SK-N-SH (cell line): ENCODE data around the gene MCTP1. TPM values are rescaled to one million over a fixed set of nuclear protein-coding genes. Genes with fewer than 3 reads are reported as not detected.

Experiments
- CTCF ChIA-PET: fragments of 300-600, 350-600 bp; formaldehyde crosslinking; extraction: SDS; loops from one replicate; lab custom pipeline; 2021; lab: Yijun Ruan, JAX
- POLR2A ChIA-PET: fragments of 350-600 bp; sonication (Branson Sonifier 250); formaldehyde crosslinking; extraction: SDS; loops from one replicate; lab custom pipeline; 2020; ENCODE audit warnings: antibody characterized with exemption, inconsistent platforms; lab: Yijun Ruan, JAX
- DNase-seq: peaks from one replicate; pipeline ENCODE4 v3.0.0; 2012
- H2AFZ ChIP-seq: fragments of 200-600 bp; sonication (generic); 2 replicates; pipeline ENCODE4 v1.8.1; 2016; ENCODE audit warnings: antibody characterized with exemption, mild to moderate bottlenecking, low read depth
- H3F3A ChIP-seq: fragments of 200-600 bp; sonication (generic); replicated peaks from 2 replicates; pipeline ENCODE3; 2016; ENCODE audit warnings: antibody characterized with exemption, mild to moderate bottlenecking; ENCODE audit not compliant: insufficient read depth
- H3K27ac ChIP-seq, 2 experiments: fragments of 200-500 bp in 1 of 2; fragments of 200-600 bp in 1 of 2; sonication (Bioruptor generic) in 1 of 2; sonication (generic), shearing (Covaris generic) in 1 of 2; 2 replicates each; pipeline versions ENCODE4 v1.5.1 to v1.6.1; 2014 to 2016; ENCODE audit warnings: low read depth in 2 of 2, inconsistent platforms in 1 of 2, low read length in 1 of 2, mild to moderate bottlenecking in 1 of 2, mixed read lengths in 1 of 2
- H3K27me3 ChIP-seq: fragments of 200-600 bp; sonication (generic), shearing (Covaris generic); 2 replicates; pipeline ENCODE4 v1.6.1; 2016; ENCODE audit warnings: mixed run types; ENCODE audit not compliant: insufficient read depth
- H3K36me3 ChIP-seq, 2 experiments: fragments of 200-500 bp in 1 of 2; fragments of 200-600 bp in 1 of 2; sonication (Bioruptor generic) in 1 of 2; sonication (generic) in 1 of 2; replicated peaks in 1 of 2; 2 replicates each; pipeline versions ENCODE3 to v1.5.1; 2014 to 2016; ENCODE audit warnings: low read length in 1 of 2, mild to moderate bottlenecking in 1 of 2; ENCODE audit not compliant: insufficient read depth in 2 of 2, control insufficient read depth in 1 of 2
- H3K4me1 ChIP-seq, 2 experiments: fragments of 200-500 bp in 1 of 2; fragments of 200-600 bp in 1 of 2; sonication (Bioruptor generic) in 1 of 2; sonication (generic), shearing (Covaris generic) in 1 of 2; 2 replicates each; pipeline versions ENCODE4 v1.5.1 to v1.6.1; 2014 to 2016; ENCODE audit warnings: low read depth in 1 of 2, low read length in 1 of 2, mixed run types in 1 of 2; ENCODE audit not compliant: insufficient read depth in 2 of 2, control insufficient read depth in 1 of 2
- H3K4me2 ChIP-seq: fragments of 200-600 bp; sonication (generic), shearing (Covaris generic); 2 replicates; pipeline ENCODE4 v1.6.1; 2017; ENCODE audit warnings: mixed run types
- H3K4me3 ChIP-seq, 2 experiments: fragments of 200-500 bp in 1 of 2; fragments of 200-600 bp in 1 of 2; sonication (Bioruptor generic) in 1 of 2; sonication (generic), shearing (Covaris generic) in 1 of 2; 2 replicates each; pipeline versions ENCODE4 v1.5.1 to v1.8.1; 2014 to 2016; ENCODE audit warnings: low read depth in 2 of 2, inconsistent platforms in 1 of 2, low read length in 1 of 2, mild to moderate bottlenecking in 1 of 2, mixed read lengths in 1 of 2, moderate library complexity in 1 of 2
- H3K79me2 ChIP-seq: fragments of 200-600 bp; sonication (generic); 2 replicates; pipeline ENCODE4 v1.8.1; 2017; ENCODE audit warnings: mild to moderate bottlenecking; ENCODE audit not compliant: insufficient read depth
- H3K9ac ChIP-seq: fragments of 200-600 bp; sonication (generic); 2 replicates; pipeline ENCODE4 v1.6.1; 2017; ENCODE audit warnings: mixed run types
- H3K9me2 ChIP-seq: fragments of 200-600 bp; sonication (generic); 2 replicates; pipeline ENCODE4 v1.6.1; 2017; ENCODE audit warnings: mixed run types
- H3K9me3 ChIP-seq: fragments of 200-600 bp; sonication (generic); 2 replicates; pipeline ENCODE4 v1.6.1; 2017; ENCODE audit warnings: mixed run types, mild to moderate bottlenecking, moderate library complexity
- H4K20me1 ChIP-seq: fragments of 200-600 bp; sonication (generic); 2 replicates; pipeline ENCODE4 v1.6.1; 2017; ENCODE audit warnings: mild to moderate bottlenecking, mixed run types; ENCODE audit not compliant: insufficient read depth
- EZH2phosphoT487 ChIP-seq: fragments of 200-600 bp; sonication (generic); IDR thresholded peaks from 2 replicates; pipeline ENCODE4 v1.6.1; 2017; ENCODE audit warnings: low read depth, mixed run types, mild to moderate bottlenecking, antibody characterized with exemption, moderate library complexity, borderline replicate concordance
- FOXJ3 ChIP-seq: sonication (generic); formaldehyde crosslinking; IDR thresholded peaks from 2 replicates; pipeline ENCODE4 v1.5.1; 2020; ENCODE audit warnings: mild to moderate bottlenecking, missing genetic modification reagents
- FOXM1 ChIP-seq: IDR thresholded peaks from 2 replicates; pipeline ENCODE4 v1.4.0; 2012; ENCODE audit warnings: low read depth, mild to moderate bottlenecking
- GABPA ChIP-seq: IDR thresholded peaks from 2 replicates; pipeline ENCODE4 v1.4.0; 2012; ENCODE audit warnings: low read depth, mild to moderate bottlenecking
- MEF2A ChIP-seq: IDR thresholded peaks from 2 replicates; pipeline ENCODE4 v1.4.0; 2012; ENCODE audit warnings: low read depth, borderline replicate concordance
- NFIC ChIP-seq: IDR thresholded peaks from 2 replicates; pipeline ENCODE4 v1.4.0; 2012; ENCODE audit warnings: borderline replicate concordance
- NRF1 ChIP-seq: IDR thresholded peaks from 2 replicates; pipeline ENCODE4 v1.6.1; 2012; ENCODE audit warnings: low read depth, mild to moderate bottlenecking, low read length
- RCOR1 ChIP-seq: fragments of 150-350 bp; IDR thresholded peaks from 2 replicates; pipeline ENCODE4 v1.6.1; 2017; ENCODE audit warnings: antibody characterized with exemption, low read length
- RFX5 ChIP-seq: IDR thresholded peaks from 2 replicates; pipeline ENCODE4 v1.6.1; 2012; ENCODE audit warnings: mild to moderate bottlenecking, improper control_type of control experiment, low read length
- RXRA ChIP-seq: IDR thresholded peaks from 2 replicates; pipeline ENCODE4 v1.4.0; 2012; ENCODE audit warnings: low read depth, mild to moderate bottlenecking, borderline replicate concordance
- SIN3A ChIP-seq: IDR thresholded peaks from 2 replicates; pipeline ENCODE4 v1.6.1; 2012; ENCODE audit warnings: low read depth, mild to moderate bottlenecking, low read length, moderate library complexity, borderline replicate concordance
- SMC3 ChIP-seq: IDR thresholded peaks from 2 replicates; pipeline ENCODE4 v1.6.1; 2012; ENCODE audit warnings: low read depth, low read length, improper control_type of control experiment
- TCF12 ChIP-seq: IDR thresholded peaks from 2 replicates; pipeline ENCODE4 v1.4.0; 2012
- TEAD4 ChIP-seq: IDR thresholded peaks from 2 replicates; pipeline ENCODE4 v1.4.0; 2012; ENCODE audit warnings: mild to moderate bottlenecking, borderline replicate concordance; ENCODE audit not compliant: insufficient read depth
- YY1 ChIP-seq: IDR thresholded peaks from 2 replicates; pipeline ENCODE4 v1.4.0; 2012; ENCODE audit warnings: low read depth, mild to moderate bottlenecking
- WGBS: methylation state at CpG from one replicate; pipeline ENCODE4 v1.1.6; 2017; ENCODE audit warnings: low lambda C conversion rate; 5-methylcytosine and 5-hydroxymethylcytosine counted together
- polyA plus RNA-seq, 3 experiments: library from polyadenylated mRNA; depleted of rRNA; stranded (reverse); fragments of >200 nt; gene quantifications; 2 replicates each; pipeline ENCODE4 v1.2.3, GENCODE V29; 2012
- TF ChIP-seq, protein P1 (sequence below): IDR thresholded peaks from 2 replicates; pipeline ENCODE4 v1.4.0; 2012; ENCODE audit warnings: low read depth, borderline replicate concordance
- TF ChIP-seq, protein P2 (sequence below): fragments of 150-350 bp; IDR thresholded peaks from 2 replicates; pipeline ENCODE4 v1.6.1; 2016; ENCODE audit warnings: mild to moderate bottlenecking, low read depth, low read length
- TF ChIP-seq, protein P3 (sequence below): IDR thresholded peaks from 2 replicates; pipeline ENCODE4 v1.4.0; 2012; ENCODE audit warnings: low read depth, borderline replicate concordance
- TF ChIP-seq, protein P4 (sequence below): fragments of 200-600 bp; sonication (generic); IDR thresholded peaks from 2 replicates; pipeline ENCODE4 v1.6.1; 2017; ENCODE audit warnings: antibody characterized with exemption, mild to moderate bottlenecking, moderate library complexity
- TF ChIP-seq, protein P5 (sequence below): IDR thresholded peaks from 2 replicates; pipeline ENCODE4 v1.4.0; 2012; ENCODE audit warnings: low read depth

Gene MCTP1
- polyA plus RNA-seq, 1 of the 3 experiments (the other 2 are of a cell fraction): 0.53 TPM

DNA sequence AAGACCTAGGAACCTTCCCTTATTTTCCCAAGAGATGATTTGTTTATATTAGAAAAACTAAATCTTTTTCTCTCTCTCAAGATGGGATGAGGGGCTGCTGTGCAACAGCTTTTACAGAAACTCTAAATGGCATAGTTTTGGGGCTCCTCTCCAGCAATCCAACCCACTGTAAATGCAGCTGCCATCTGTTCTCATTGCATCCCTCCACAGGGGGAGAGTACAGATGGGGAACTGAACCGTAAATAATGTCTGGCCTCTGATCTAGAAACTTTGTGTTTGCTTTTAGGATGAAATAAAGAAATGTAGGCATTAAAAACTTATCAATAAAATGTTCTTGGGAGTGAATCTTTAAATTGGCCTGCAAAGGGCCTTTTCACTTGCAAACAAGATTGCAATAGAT, 291.4 kb downstream of the MCTP1 start:
- Histone ChIP-seq H3K4me1 (no peaks in the 10 kb centered on the region), H3K9me3 (no peaks in the 10 kb centered on the region), H3K4me3 (no peak overlapping the region), H3K4me2 (no peak overlapping the region), H3K36me3 (no peaks in the 10 kb centered on the region), H3F3A (no peaks in the 10 kb centered on the region), H4K20me1 (no peaks in the 10 kb centered on the region), H3K9ac (no peak overlapping the region), H3K27ac (no peak overlapping the region), H3K9me2 (no peaks in the 10 kb centered on the region; the same call in 1 of the 2 replicates), H3K27me3 (no peaks in the 10 kb centered on the region), H3K79me2 (no peaks in the 10 kb centered on the region), H2AFZ (no peak overlapping the region)
- WGBS: 12% methylated on average over 1 of the region's 1 CpG
- ChIA-PET CTCF (no interaction called here), POLR2A (no interaction called here)
- TF ChIP-seq, protein P1, sequence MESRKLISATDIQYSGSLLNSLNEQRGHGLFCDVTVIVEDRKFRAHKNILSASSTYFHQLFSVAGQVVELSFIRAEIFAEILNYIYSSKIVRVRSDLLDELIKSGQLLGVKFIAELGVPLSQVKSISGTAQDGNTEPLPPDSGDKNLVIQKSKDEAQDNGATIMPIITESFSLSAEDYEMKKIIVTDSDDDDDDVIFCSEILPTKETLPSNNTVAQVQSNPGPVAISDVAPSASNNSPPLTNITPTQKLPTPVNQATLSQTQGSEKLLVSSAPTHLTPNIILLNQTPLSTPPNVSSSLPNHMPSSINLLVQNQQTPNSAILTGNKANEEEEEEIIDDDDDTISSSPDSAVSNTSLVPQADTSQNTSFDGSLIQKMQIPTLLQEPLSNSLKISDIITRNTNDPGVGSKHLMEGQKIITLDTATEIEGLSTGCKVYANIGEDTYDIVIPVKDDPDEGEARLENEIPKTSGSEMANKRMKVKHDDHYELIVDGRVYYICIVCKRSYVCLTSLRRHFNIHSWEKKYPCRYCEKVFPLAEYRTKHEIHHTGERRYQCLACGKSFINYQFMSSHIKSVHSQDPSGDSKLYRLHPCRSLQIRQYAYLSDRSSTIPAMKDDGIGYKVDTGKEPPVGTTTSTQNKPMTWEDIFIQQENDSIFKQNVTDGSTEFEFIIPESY: no peak
- TF ChIP-seq RCOR1: no peak
- no peak for TF ChIP-seq SMC3
- TF ChIP-seq, protein P2, sequence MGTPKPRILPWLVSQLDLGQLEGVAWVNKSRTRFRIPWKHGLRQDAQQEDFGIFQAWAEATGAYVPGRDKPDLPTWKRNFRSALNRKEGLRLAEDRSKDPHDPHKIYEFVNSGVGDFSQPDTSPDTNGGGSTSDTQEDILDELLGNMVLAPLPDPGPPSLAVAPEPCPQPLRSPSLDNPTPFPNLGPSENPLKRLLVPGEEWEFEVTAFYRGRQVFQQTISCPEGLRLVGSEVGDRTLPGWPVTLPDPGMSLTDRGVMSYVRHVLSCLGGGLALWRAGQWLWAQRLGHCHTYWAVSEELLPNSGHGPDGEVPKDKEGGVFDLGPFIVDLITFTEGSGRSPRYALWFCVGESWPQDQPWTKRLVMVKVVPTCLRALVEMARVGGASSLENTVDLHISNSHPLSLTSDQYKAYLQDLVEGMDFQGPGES: no peak
- no peak for TF ChIP-seq NFIC
- TF ChIP-seq SIN3A: no peak
- TF ChIP-seq YY1: no peak
- TF ChIP-seq, protein P3, sequence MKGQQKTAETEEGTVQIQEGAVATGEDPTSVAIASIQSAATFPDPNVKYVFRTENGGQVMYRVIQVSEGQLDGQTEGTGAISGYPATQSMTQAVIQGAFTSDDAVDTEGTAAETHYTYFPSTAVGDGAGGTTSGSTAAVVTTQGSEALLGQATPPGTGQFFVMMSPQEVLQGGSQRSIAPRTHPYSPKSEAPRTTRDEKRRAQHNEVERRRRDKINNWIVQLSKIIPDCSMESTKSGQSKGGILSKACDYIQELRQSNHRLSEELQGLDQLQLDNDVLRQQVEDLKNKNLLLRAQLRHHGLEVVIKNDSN: no peak
- DNase-seq: no peak

DNA sequence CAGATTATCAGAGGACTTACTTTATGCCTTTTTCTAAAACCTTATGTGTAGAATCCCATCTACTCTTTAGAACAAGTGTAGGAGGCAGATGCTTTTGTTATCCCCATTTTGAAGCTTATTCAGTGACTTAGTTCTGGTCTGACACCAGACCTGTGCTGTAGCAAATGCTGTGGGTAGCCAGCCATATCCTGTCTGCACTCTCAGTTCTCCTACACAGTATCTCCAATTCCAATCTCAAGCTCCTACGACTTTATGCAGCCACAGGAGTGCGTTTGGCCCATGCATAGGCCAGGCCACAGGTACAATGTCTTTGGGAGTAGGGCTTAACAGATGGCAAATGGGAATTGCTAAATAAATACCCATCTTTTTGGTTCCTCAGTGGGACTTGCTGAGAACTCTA, 292.6 kb downstream of the MCTP1 start:
- H4K20me1 ChIP-seq: no peaks in the 10 kb centered on the region
- CTCF ChIA-PET: no interaction called here
- DNase-seq: no peak
- no peaks in the 10 kb centered on the region for H3K4me1 ChIP-seq
- no peaks in the 10 kb centered on the region for H3K36me3 ChIP-seq
- no peak overlapping the region for H2AFZ ChIP-seq
- WGBS: 15% methylated on average over 2 of the region's 2 CpGs
- POLR2A ChIA-PET: no interaction called here
- H3K79me2 ChIP-seq: no peaks in the 10 kb centered on the region
- no peak overlapping the region for H3K9ac ChIP-seq
- H3K4me3 ChIP-seq: no peak overlapping the region
- TF ChIP-seq FOXM1 (no peak), GABPA (no peak), YY1 (no peak), EZH2phosphoT487 (no peak), FOXJ3 (CRISPR knock-in tag) (no peak), MEF2A (no peak), SMC3 (no peak), TCF12 (no peak), RXRA (no peak), NRF1 (no peak), TEAD4 (no peak), SIN3A (no peak), RFX5 (no peak)
- TF ChIP-seq, protein P4, sequence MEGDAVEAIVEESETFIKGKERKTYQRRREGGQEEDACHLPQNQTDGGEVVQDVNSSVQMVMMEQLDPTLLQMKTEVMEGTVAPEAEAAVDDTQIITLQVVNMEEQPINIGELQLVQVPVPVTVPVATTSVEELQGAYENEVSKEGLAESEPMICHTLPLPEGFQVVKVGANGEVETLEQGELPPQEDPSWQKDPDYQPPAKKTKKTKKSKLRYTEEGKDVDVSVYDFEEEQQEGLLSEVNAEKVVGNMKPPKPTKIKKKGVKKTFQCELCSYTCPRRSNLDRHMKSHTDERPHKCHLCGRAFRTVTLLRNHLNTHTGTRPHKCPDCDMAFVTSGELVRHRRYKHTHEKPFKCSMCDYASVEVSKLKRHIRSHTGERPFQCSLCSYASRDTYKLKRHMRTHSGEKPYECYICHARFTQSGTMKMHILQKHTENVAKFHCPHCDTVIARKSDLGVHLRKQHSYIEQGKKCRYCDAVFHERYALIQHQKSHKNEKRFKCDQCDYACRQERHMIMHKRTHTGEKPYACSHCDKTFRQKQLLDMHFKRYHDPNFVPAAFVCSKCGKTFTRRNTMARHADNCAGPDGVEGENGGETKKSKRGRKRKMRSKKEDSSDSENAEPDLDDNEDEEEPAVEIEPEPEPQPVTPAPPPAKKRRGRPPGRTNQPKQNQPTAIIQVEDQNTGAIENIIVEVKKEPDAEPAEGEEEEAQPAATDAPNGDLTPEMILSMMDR: no peak
- TF ChIP-seq, protein P5, sequence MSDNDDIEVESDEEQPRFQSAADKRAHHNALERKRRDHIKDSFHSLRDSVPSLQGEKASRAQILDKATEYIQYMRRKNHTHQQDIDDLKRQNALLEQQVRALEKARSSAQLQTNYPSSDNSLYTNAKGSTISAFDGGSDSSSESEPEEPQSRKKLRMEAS: no peak
- TF ChIP-seq, protein P1: no peak
- H3K27me3 ChIP-seq: no peaks in the 10 kb centered on the region
- H3K9me3 ChIP-seq: no peaks in the 10 kb centered on the region
- H3F3A ChIP-seq: no peaks in the 10 kb centered on the region
- no peak overlapping the region for H3K27ac ChIP-seq
- no peak overlapping the region for H3K4me2 ChIP-seq
- H3K9me2 ChIP-seq: no peaks in the 10 kb centered on the region; the same call in 1 of the 2 replicates
